ENCODE measurements around the gene NENF. TPM values are rescaled to one million over a fixed set of nuclear protein-coding genes. Genes with fewer than 3 reads are reported as not detected.

The NENF gene
- total and polyA plus RNA-seq, 8 donors: 23.8 to 97.0 (median 34.5) TPM

GRCh38 chr1:212397171-212397570, 35.5 kb upstream of the NENF start:
- no peak overlapping the region for H3K27ac ChIP-seq
- DNase-seq (no peak), FAIRE-seq (no peak), ATAC-seq (no peak)
- no peaks in the 10 kb centered on the region for H3K36me3 ChIP-seq
- no peaks in the 10 kb centered on the region for H3K9me3 ChIP-seq
- no peaks in the 10 kb centered on the region for H3K27me3 ChIP-seq
- H3K4me3 ChIP-seq: no peak overlapping the region
- 92 to 96% methylated on average over 1 of the region's 1 CpG for WGBS, 2 donors
- intact Hi-C loops (cut with DNase I): no loop called here
- no peak for TF ChIP-seq CTCF (IDR thresholded peaks at IDR 0.05)
- no peaks in the 10 kb centered on the region for H3K4me1 ChIP-seq

- intact Hi-C loops (cut with DNase I): no loop called here
- Histone ChIP-seq H3K27ac (no peak overlapping the region), H3K4me1 (no peaks in the 10 kb centered on the region), H3K9me3 (no peaks in the 10 kb centered on the region), H3K36me3 (no peaks in the 10 kb centered on the region), H3K27me3 (no peaks in the 10 kb centered on the region), H3K4me3 (no peak overlapping the region)
- no peak for ATAC-seq
- no peak for DNase-seq
- no peak for FAIRE-seq
- 98% methylated on average over 4 of the region's 4 CpGs for WGBS, 2 donors
- TF ChIP-seq CTCF (IDR thresholded peaks at IDR 0.05): no peak
These were observed 31.7 kb upstream of the NENF start for GRCh38 chr1:212401042-212401441.

GRCh38 chr1:212401838-212402582, 30.7 kb upstream of the NENF start:
- peaks cover 0 to 4% (median 0%) of the 10 kb centered on the region in 3 donors for H3K36me3 ChIP-seq
- H3K27ac ChIP-seq: no peak overlapping the region
- DNase-seq (no peak), FAIRE-seq (no peak), ATAC-seq (no peak)
- no peaks in the 10 kb centered on the region for H3K9me3 ChIP-seq
- H3K27me3 ChIP-seq: no peaks in the 10 kb centered on the region
- intact Hi-C loops (cut with DNase I): no loop called here
- no peak for TF ChIP-seq CTCF (IDR thresholded peaks at IDR 0.05)
- 84 to 90% methylated on average over 7 of the region's 7 CpGs for WGBS, 2 donors
- H3K4me1 ChIP-seq: no peaks in the 10 kb centered on the region
- H3K4me3 ChIP-seq: no peak overlapping the region

DNA sequence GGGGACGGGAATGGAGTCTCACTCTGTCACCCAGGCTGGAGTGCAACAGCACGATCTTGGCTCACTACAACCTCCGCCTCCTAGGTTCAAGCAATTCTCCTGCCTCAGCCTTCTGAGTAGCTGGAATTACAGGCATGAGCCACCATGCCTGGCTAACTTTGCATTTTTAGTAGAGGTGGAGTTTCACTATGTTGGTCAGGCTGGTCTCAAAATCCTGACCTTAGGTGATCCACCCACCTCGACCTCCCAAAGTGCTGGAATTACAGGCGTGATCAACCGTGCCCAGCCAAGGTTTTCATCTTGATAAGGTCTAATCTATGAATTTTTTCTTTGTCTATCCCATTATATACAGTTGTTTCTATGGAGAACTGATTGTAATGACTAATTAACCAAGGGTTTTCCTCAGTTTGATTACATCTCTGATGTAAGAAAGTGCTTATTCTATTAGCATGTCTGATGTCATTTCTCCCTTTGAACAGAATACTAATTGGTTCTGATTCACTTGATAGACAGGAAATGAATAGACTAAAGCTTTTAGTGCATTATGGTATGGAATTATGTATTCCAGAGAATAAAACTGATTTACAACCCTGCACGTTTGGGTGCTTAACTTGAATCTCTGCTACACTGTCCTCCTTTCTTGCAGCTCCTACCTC, 29.9 kb upstream of the NENF start:
- 90 to 92% methylated on average over 7 of the region's 7 CpGs for WGBS, 2 donors
- no peak for TF ChIP-seq CTCF (IDR thresholded peaks at IDR 0.05)
- intact Hi-C loops (cut with DNase I): no loop called here
- DNase-seq (no peak), ATAC-seq (no peak), FAIRE-seq (no peak)
- no peak overlapping the region for H3K4me3 ChIP-seq
- H3K27ac ChIP-seq: no peak overlapping the region
- peaks cover 0 to 4% (median 0%) of the 10 kb centered on the region in 3 donors for H3K36me3 ChIP-seq
- H3K27me3 ChIP-seq: no peaks in the 10 kb centered on the region
- H3K4me1 ChIP-seq: no peaks in the 10 kb centered on the region
- H3K9me3 ChIP-seq: no peaks in the 10 kb centered on the region
